ENCODE measurements around the gene TMCC3. TPM values are rescaled to one million over a fixed set of nuclear protein-coding genes. Genes with fewer than 3 reads are reported as not detected.
A peak's percentile ranks its signal among the peaks of the same experiment; 100 is the strongest.

The TMCC3 gene
- polyA plus RNA-seq, 1 donor (not counting 4 experiments of a cell fraction or from before 2014, with no cell fraction given): 18.9 TPM

GRCh38 chr12:94648578-94648977 is 1.8 kb downstream of the TMCC3 start:
- peak overlapping the region; percentile 93 for H3K27ac ChIP-seq (ENCODE audit: control insufficient read depth, insufficient read depth, low read length)

GRCh38 chr12:94644141-94644979 is 6.0 kb downstream of the TMCC3 start:
- Histone ChIP-seq H3K4me2 (ENCODE audit: control insufficient read depth, extremely low read depth, insufficient read depth, low read depth, low read length) (peak overlapping the region; percentile 69), H3K9me1 (ENCODE audit: control insufficient read depth, extremely low read depth, insufficient read depth, low read length) (no peaks in the 10 kb centered on the region), H2AFZ (ENCODE audit: control insufficient read depth, low read length) (no peak overlapping the region), H3K27ac (ENCODE audit: control insufficient read depth, insufficient read depth, low read length) (peak overlapping the region; percentile 90), H3K9me3 (ENCODE audit: control insufficient read depth, low read depth, low read length) (no peaks in the 10 kb centered on the region), H3K36me3 (ENCODE audit: control insufficient read depth in 2 of 2, extremely low read depth in 1 of 2, insufficient read depth in 2 of 2, low read length in 2 of 2) (peaks cover 3 to 5% of the 10 kb centered on the region in 2 experiments), H3K9ac (ENCODE audit: control insufficient read depth, extremely low read depth, insufficient read depth, low read length) (peak overlapping the region; percentile 67), H3K27me3 (ENCODE audit: control insufficient read depth, extremely low read depth, insufficient read depth, low read length) (no peaks in the 10 kb centered on the region), H3K4me1 (ENCODE audit: control insufficient read depth, extremely low read depth, insufficient read depth, low read length) (peaks cover 46% of the 10 kb centered on the region), H4K20me1 (ENCODE audit: control insufficient read depth, extremely low read depth, insufficient read depth, low read length) (no peaks in the 10 kb centered on the region), H3K4me3 (ENCODE audit: control insufficient read depth in 2 of 3, extremely low read depth in 1 of 3, insufficient read depth in 2 of 3, low read depth in 1 of 3, low read length in 3 of 3) (peak overlapping the region in 1 of 3 experiments; percentile 36), H3K79me2 (ENCODE audit: control insufficient read depth, insufficient read depth, low read length) (peaks cover 52% of the 10 kb centered on the region)
- TF ChIP-seq CTCF (optimal IDR thresholded peaks at IDR 0.05 in 1 of 3, IDR thresholded peaks at IDR 0.05 in 1 of 3, conservative IDR thresholded peaks at IDR 0.05 in 1 of 3; ENCODE audit: extremely low read depth in 1 of 3, insufficient read depth in 2 of 3, low read length in 3 of 3) (no peak), EZH2 (IDR thresholded peaks at IDR 0.05; ENCODE audit: low read length) (no peak)
- DNase-seq (ENCODE audit: low read depth, low spot score) (no peak), FAIRE-seq (peak; percentile 98)
- dilution Hi-C loops (cut with MboI; ENCODE audit: extremely low pct_ligation_motif_present, low sequenced_read_pairs): no loop called here

More at GRCh38 chr12:94648578-94648977, 1.8 kb downstream of the TMCC3 start:
- peak overlapping the region; percentile 97 for H3K9ac ChIP-seq (ENCODE audit: control insufficient read depth, extremely low read depth, insufficient read depth, low read length)
- dilution Hi-C loops (cut with MboI; ENCODE audit: extremely low pct_ligation_motif_present, low sequenced_read_pairs): no loop called here
- peaks cover 38% of the 10 kb centered on the region for H3K4me1 ChIP-seq (ENCODE audit: control insufficient read depth, extremely low read depth, insufficient read depth, low read length)
- FAIRE-seq (peak; percentile 62), DNase-seq (ENCODE audit: low read depth, low spot score) (no peak)
- no peak for TF ChIP-seq EZH2 (IDR thresholded peaks at IDR 0.05; ENCODE audit: low read length)
- TF ChIP-seq CTCF (optimal IDR thresholded peaks at IDR 0.05 in 1 of 3, IDR thresholded peaks at IDR 0.05 in 1 of 3, conservative IDR thresholded peaks at IDR 0.05 in 1 of 3; ENCODE audit: extremely low read depth in 1 of 3, insufficient read depth in 2 of 3, low read length in 3 of 3): no peak
- H3K79me2 ChIP-seq (ENCODE audit: control insufficient read depth, insufficient read depth, low read length): peaks cover 28% of the 10 kb centered on the region
- no peaks in the 10 kb centered on the region for H3K9me3 ChIP-seq (ENCODE audit: control insufficient read depth, low read depth, low read length)
- H3K36me3 ChIP-seq (ENCODE audit: control insufficient read depth in 2 of 2, extremely low read depth in 1 of 2, insufficient read depth in 2 of 2, low read length in 2 of 2): no peaks in the 10 kb centered on the region
- H3K27me3 ChIP-seq (ENCODE audit: control insufficient read depth, extremely low read depth, insufficient read depth, low read length): no peaks in the 10 kb centered on the region
- H4K20me1 ChIP-seq (ENCODE audit: control insufficient read depth, extremely low read depth, insufficient read depth, low read length): no peaks in the 10 kb centered on the region
- no peak overlapping the region for H2AFZ ChIP-seq (ENCODE audit: control insufficient read depth, low read length)
- H3K4me2 ChIP-seq (ENCODE audit: control insufficient read depth, extremely low read depth, insufficient read depth, low read depth, low read length): peak overlapping the region; percentile 83
- peak overlapping the region; percentile 68 to 93 (median 91) for H3K4me3 ChIP-seq (ENCODE audit: control insufficient read depth in 2 of 3, extremely low read depth in 1 of 3, insufficient read depth in 2 of 3, low read depth in 1 of 3, low read length in 3 of 3)
- H3K9me1 ChIP-seq (ENCODE audit: control insufficient read depth, extremely low read depth, insufficient read depth, low read length): no peaks in the 10 kb centered on the region

Data from keratinocyte (primary cell).